ACHN (cell line): ENCODE results near the gene SEPTIN1.
"Not testable (repeated sequence)": the region's sequence is repeated elsewhere in the genome, so short reads cannot be mapped to it uniquely, and the experiment has no call there.

ENCODE experiments used
- DNase-seq: peaks from one replicate; pipeline ENCODE4 v3.0.0-alpha.2; 2015
- in situ Hi-C: cut with HindIII; loops from 2 replicates; pipeline ENCODE4 v1.10.0; 2017; ENCODE audit warnings: low sequenced_read_pairs, low pct_ligation_motif_present, low pct_unique_long_range_greater_than_20kb

SEPTIN1 gene

DNA sequence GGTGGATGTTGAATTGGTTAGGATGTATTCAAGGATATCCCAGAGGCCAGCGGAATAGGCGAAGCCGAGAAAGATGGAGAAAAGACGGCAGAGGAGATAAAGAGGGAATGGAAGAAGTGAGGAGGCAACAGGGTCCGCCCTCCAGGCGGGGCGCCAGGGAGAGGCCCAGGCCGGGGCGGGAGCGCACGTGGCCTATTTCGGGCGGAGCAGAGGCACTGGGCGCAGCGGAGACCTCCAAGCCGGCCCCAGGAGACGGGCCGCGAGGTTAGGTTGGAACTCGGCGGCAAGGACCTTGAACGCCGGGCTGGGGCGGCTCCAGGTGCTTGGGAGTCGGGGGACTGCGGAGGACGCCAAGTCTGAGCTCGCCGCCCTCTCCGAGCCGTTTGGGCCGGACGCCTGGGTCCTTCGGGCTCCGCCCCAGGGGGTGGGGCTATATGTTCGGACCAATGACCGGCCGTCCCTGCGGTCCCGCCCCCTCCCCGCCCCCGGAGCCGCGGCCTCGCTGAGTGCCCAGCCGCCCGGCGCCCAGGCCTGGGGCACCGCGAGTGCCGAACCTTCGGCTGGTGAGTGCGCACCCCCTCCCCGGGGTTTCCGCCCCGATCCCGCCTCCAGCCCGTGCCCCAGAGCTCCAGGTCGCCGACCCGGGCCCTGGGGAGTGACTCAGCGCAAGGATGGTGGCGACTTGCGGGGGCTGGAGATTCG is 24.9 kb upstream of the SEPTIN1 start, which contains the start of gene ZNF771:
Gene ZNF771, plus strand, starts transcription at position 505 of the 702 bp plus-strand sequence. CDS start 448 bp downstream, outside the sequence.
- in situ Hi-C loops: no loop called here
- peak; percentile 94 for DNase-seq

DNA sequence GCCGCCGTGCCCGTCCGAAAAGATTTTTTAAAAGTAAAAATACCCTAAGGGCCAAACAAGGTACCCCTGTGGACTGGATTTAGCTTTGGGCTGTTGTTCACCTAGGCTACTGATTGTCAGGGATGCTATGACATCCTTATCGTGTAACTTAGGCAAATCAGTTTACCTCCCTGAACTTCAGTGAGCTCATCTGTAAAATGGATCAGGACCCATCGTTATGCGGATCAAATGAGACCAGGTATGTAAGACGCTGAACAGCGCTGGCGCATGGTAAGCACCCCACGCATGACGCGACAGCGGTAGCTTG is 24.4 kb upstream of the SEPTIN1 start:
- DNase-seq: no peak
- in situ Hi-C loops: no loop called here

- in situ Hi-C loops: no loop called here
- no peak for DNase-seq
Measured at GRCh38 chr16:30401768-30402425, 19.5 kb upstream of the SEPTIN1 start.

- DNase-seq: no peak
- in situ Hi-C loops: no loop called here
Measured at GRCh38 chr16:30399435-30400186, 17.2 kb upstream of the SEPTIN1 start.

DNA sequence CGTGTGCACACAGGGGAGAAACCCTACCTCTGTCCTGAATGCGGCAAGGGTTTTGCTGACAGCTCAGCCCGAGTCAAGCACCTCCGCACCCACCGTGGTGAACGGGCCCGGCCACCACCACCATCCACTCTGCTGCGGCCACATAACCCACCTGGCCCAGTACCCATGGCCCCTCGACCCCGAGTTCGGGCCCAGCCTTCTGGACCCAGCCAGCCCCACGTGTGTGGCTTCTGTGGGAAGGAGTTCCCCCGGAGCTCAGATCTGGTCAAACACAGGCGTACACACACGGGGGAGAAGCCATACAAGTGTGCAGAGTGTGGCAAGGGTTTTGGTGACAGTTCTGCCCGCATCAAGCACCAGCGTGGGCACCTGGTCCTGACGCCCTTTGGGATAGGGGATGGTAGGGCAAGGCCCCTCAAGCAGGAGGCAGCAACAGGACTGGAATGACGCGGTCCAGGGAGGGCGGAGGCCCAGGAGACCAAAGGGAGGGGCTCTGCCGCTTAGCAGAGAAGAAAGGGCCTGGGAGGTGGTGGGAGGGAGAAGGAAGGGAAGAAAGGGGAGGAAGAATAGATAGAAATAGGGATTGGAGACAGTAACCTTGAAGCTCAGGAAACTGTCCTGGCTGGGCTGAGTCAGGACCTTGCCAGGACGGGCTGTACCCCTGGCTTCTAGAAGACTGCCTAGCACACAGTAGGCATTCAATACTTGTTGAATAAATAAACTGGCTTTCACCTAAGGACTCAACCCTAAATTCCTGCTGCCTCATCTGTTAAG is 16.5 kb upstream of the SEPTIN1 start:
- DNase-seq: no peak
- in situ Hi-C loops: no loop called here

GRCh38 chr16:30397776-30398660 is 15.7 kb upstream of the SEPTIN1 start:
- in situ Hi-C loops: no loop called here
- DNase-seq: no peak

DNA sequence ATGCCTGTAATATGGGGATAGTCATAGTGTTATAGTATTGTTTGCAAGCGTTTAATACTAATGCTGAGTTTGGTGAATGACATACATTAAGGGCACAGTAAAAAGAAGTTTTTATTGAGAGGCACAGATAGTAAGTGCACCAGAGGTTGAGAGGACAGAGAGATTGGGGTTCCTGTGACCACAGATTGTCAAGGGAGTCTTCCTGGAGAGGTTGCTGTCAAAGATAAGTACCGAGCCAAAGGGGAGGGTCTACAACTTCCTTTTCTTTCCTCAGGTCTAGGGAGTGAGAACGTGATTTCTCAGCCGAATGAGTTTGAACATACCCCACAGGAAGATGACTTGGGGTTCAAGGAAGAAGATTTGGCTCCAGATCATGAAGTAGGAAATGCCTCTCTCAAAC is 14.7 kb upstream of the SEPTIN1 start:
- in situ Hi-C loops: no loop called here
- no peak for DNase-seq

- in situ Hi-C loops, DNase-seq: not testable (repeated sequence)
Measured at GRCh38 chr16:30396627-30397026, 14.3 kb upstream of the SEPTIN1 start.

DNA sequence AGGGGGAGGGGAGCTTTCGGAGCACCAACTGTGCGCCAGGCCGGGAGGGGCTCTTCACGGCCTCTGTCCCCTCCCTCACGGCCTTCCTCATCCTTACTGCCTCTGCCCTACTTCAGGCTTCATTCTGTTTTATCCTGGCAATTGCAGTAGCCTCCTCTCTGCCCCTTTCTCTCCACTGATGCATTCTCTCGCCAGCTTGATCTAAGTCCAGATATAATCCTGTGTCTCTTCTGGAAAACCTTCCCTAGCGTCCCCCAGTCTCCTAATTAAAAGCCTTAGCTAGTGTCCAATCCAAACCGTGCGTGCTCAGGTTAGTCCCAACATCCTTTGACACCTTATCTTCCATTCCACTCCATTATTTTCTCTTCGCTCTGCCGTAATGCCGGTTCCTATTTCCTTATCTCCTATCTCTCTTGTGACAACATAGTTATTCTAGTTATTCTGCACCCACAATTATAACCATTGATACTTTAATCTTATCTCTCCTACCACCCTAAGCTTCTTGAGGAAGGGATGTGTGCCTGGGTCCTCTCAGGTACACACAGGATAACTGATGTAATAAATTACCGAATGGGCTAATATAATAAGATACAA is 13.7 kb upstream of the SEPTIN1 start:
- in situ Hi-C loops: no loop called here
- DNase-seq: no peak

- in situ Hi-C loops: no loop called here
- peak; percentile 93 for DNase-seq
Measured at GRCh38 chr16:30395155-30395991, 13.0 kb upstream of the SEPTIN1 start, which contains the start of gene ZNF48. ZNF48 (plus strand) TSS chr16:30395420; CDS start chr16:30395795, 375 bp downstream.

DNA sequence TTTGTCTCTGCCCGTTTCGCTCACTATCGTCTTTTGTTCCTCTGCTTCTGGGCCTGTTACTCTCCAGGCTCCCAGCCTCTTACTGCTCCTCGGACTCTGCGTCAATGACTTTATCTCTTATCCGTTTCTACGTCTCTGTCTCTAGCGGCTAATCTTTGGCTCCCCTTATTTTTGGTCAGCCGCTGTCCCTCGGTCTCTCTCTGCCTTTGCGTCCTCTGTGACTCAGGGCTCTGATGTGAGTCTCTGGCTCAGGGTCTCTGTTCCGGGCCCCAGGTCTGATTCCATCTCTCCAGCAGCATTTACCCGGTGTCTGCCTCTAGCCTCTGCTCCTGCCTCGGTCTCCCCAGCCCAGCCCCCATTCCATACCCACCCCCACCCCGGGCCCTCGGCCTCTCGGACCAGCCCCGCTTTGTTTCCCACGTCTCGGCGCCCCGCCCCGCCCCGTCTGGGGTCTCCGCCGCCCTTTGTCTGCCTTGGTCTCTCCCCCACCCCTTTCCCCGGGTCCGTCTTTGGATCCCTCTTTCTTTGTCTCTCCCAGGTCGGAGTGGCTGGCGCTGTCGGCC is 12.3 kb upstream of the SEPTIN1 start:
- DNase-seq: peak; percentile 33
- in situ Hi-C loops: no loop called here

GRCh38 chr16:30383521-30383920 is 1.2 kb upstream of the SEPTIN1 start:
- DNase-seq: no peak
- in situ Hi-C loops: no loop called here

DNA sequence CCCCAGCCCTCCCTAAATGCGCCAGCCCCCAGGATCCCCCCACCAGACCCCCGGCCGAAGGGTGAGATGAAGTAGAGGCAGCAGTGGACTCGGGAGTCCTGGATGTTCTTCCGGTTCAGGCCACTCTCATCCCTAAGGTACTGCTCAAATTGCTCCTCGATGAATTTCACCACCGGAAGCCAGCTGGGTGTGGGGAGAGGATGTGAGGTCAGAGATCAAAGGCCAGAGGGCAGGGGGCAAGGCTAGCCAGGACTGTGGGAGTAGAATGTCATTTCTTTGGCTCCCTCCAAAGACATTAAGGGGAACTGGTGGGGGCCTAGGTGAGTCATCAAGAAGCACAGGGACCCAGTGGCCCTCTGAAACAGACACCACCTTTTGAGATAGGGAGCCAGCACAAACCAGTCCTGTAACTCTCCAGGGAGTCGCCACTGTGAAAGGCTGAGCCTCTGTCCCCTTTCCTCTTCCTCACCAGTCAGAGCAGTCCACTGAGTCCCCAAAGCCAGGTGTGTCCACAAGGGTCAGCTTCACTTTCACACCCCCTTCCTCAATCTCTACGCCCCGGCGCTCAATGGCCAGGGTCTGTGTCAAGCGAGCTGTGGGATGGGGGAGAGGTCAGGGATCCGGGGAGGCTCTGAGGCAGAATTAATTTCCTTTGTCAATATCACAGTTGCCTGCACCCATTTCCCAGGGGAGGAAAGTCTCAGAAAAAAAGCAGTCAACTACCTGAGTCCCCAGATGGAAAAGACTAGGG is 895 bp downstream of the SEPTIN1 start:
- in situ Hi-C loops: no loop called here
- DNase-seq: no peak

- DNase-seq: no peak
- in situ Hi-C loops: no loop called here
Measured at GRCh38 chr16:30380803-30381208, 1.6 kb downstream of the SEPTIN1 start.

DNA sequence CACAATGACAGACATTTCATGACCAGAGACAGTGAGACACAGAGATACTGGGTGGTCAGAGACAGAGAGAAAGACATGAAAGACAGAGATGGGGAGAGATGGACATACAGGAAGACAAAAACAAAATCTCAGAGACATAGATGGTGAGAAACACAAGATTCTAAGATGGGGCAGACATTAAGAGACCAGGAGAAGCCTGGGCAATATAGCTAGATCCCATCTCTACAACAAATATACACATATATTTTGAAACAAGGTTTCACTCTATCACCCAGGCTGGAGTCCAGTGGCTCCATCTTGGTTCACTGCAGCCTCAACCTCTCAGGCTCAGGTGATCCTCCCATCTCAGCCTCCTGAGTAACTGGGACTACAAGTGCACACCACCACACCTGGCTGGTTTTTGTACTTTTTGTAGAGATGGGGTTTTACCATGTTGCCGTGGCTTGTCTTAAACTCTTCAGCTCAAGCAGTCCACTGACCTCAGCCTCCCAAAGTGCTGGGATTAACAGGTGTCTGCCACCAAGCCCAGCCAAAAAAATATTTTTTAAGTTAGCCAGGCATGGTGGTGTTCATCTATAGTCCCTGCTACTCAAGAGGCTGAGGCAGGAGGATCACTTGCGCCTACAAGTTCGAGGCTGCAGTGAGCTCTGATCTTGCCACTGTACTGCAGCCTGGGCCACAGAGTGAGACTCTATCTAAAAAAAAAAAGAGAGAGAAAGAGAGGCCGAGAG is 2.1 kb downstream of the SEPTIN1 start:
- no peak for DNase-seq
- in situ Hi-C loops: no loop called here
